GM13977 (cell line): Measurements from ENCODE around the gene MED27.

Experiments
- DNase-seq: peaks from one replicate; pipeline ENCODE4 v3.0.0; 2012; ENCODE audit warnings: low spot score
- in situ Hi-C: fragments of 300-500 bp; cut with MboI; formaldehyde crosslinking; loops from one replicate; pipeline ENCODE4 v1.12.0; 2022; ENCODE audit warnings: low sequenced_read_pairs, low pct_unique_long_range_greater_than_20kb, mixed read lengths, inconsistent platforms; ENCODE audit not compliant: unreplicated experiment
- TF ChIP-seq, protein P1 (sequence below): IDR thresholded peaks from 2 replicates; pipeline ENCODE4 v1.5.1; 2012; ENCODE audit warnings: mild to moderate bottlenecking, control low read depth; ENCODE audit not compliant: insufficient read depth; ENCODE audit errors: extremely low read depth, missing control alignments

The MED27 gene

DNA sequence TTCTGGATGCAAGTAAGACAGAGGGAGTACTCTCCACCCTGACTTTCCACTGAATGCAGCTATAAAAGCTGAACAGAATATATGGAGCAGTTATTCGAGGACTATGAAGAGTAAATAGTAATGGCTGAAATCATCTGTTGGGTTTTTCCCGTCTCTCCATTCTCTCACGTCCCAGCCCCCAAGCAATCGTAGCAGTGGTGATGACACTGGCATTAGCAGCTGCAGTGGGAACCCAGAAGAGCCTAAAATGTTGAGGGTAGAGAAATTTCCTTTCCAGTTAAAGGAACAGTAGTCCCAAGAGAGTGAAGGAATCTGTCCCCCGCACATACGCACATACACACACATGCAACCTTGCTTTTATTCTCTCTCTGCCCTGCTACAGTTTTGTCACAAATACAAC, 33.2 kb downstream of the MED27 start:
- DNase-seq = no peak
- in situ Hi-C loops = no loop called here
- TF ChIP-seq, protein P1, sequence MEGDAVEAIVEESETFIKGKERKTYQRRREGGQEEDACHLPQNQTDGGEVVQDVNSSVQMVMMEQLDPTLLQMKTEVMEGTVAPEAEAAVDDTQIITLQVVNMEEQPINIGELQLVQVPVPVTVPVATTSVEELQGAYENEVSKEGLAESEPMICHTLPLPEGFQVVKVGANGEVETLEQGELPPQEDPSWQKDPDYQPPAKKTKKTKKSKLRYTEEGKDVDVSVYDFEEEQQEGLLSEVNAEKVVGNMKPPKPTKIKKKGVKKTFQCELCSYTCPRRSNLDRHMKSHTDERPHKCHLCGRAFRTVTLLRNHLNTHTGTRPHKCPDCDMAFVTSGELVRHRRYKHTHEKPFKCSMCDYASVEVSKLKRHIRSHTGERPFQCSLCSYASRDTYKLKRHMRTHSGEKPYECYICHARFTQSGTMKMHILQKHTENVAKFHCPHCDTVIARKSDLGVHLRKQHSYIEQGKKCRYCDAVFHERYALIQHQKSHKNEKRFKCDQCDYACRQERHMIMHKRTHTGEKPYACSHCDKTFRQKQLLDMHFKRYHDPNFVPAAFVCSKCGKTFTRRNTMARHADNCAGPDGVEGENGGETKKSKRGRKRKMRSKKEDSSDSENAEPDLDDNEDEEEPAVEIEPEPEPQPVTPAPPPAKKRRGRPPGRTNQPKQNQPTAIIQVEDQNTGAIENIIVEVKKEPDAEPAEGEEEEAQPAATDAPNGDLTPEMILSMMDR = no peak

DNA sequence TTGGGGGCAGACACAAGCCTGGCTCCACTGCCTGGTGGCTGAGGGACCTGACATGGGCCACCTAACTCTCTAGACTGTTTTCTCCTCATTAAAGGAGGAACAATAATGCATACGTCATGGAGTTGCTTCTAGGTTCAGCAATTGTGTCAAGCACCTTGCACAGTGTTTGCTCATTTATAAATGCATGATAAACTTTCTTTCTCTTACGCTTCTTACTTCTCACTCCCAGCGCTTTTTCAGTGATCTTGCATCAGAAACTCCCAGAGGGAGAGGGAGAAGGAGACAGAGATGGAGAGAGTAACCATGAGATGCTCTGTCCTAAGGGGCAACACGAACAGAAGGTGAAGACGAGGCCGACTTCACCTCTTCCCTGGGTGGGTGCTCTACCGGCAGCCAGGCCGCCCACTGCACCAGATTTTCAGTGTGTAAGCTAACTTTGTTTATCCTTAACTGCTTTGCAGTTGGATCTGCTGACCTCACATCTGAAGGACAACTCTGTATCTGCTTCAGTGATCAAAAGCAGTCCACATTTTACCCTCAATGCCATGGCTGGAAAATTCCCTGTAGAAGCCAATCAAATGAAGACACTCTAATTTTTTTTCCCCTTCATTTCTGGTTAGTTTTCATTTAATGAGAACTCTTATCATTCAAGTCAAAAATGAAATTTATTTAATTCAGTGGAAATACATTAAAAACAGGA, 35.3 kb downstream of the MED27 start:
- DNase-seq = no peak
- in situ Hi-C loops = no loop called here
- TF ChIP-seq, protein P1 = no peak

DNA sequence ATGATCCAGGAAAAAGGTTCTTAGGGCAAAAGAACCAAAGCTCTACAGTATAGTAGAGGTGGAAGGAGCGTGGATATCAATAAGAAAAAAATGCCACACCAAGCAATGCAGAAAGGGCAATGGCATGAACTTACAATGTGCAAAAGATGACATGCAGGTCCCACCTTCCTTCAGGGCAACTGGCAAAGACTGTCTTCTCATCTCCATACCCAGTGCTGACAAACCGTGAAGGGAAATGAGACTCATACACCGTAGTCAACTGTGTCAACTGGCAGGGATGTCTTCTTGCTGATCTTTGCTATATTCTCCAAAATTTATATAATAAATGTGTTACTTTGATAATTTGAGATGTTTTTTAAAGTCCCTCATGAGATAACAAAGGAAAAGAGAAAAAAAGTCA, 36.0 kb downstream of the MED27 start:
- TF ChIP-seq, protein P1 = no peak
- in situ Hi-C loops = no loop called here
- DNase-seq = no peak

DNA sequence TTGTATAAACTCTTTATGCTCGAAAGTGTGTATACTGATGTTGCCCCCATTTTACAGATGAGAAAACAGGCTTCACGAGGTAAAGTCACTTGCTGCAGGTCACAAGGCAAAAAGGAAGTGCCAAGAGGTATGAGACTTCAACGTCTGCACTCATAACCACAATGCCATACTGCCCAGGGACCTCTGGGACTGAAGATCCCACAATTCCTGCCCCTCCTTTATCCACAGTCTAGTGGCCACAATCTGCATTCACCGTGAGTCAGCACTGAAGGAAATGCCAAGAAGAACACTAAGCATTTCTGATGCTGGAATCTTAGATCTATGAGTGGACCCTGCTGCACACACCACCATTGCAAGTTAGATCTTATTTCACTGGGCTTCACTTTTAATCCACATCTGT, 37.3 kb downstream of the MED27 start:
- in situ Hi-C loops = no loop called here
- TF ChIP-seq, protein P1 = no peak

DNA sequence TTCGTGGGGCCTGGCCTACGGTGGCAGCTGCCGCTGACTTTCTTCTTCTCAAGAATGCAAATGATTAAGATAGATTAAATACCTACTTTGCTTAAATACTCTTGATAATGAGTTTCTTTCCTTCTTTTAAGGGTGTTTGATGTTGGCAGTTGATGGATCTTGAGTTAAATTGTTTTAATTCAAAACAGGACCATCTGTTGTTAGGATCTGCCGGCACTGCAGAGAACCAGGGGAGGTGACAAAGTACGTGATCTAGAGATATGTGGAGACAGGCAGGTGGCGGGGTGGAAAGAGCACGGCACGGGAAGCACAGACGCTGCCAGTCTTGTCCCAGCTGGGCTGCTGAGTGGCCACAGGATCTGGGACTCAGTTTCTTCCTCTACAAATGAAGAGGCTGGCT, 37.9 kb downstream of the MED27 start:
- DNase-seq = no peak
- TF ChIP-seq, protein P1 = no peak
- in situ Hi-C loops = no loop called here

More for the DNA sequence above, 37.3 kb downstream of the MED27 start:
- no peak for DNase-seq

DNA sequence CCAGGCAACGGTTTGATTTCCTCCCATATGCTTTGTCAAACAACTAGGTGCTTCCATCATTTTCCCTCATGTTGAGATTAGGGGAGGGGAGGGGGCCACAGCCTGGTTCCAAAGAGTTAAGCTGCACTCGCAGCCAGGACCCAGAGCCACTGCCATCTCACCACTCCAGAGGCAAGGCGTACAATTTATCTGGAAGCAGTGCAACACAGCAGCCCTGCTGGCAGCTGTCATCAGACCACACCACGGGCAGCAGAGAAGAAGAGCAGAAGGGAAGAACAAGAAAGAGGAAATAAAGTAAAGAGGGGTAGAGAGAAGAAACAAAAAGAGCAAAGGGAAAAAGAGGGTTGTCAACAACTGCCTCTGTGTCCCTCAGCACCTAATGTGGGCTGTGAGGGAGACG, 38.9 kb downstream of the MED27 start:
- in situ Hi-C loops = no loop called here

More for the DNA sequence above, 38.9 kb downstream of the MED27 start:
- no peak for DNase-seq
- TF ChIP-seq, protein P1 = no peak
